Stimulated activated CD4-positive, alpha-beta T cell treated with anti-CD3 and anti-CD28 coated beads, Interleukin-12 subunit alpha, Interleukin-12 subunit beta, amount 100 ng/mL, for 4 hours (primary cell): ENCODE data around the gene DPEP1.

Experiments
- DNase-seq: peaks from one replicate; pipeline ENCODE4 v3.0.0-alpha.2; 2020

DPEP1 gene

DNA sequence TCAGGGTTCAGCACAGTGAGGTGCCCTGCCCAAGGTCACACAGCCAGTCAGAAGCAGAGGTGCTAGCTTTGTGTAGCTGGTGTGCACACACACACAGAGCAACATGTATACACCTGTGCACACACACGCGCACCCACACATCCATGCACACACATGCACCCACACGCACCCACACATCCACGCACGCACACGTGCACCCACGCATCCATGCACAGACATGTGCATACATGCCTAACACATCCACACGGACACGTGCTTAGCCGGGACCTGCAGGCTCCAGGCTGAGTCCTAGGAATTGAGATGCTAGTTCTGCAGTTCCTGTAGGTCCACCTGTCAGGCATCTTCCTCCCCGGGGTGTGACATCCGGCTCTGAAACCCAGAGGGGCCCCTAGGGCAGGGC lies 13.0 kb upstream of the DPEP1 start:
- no peak for DNase-seq

DNA sequence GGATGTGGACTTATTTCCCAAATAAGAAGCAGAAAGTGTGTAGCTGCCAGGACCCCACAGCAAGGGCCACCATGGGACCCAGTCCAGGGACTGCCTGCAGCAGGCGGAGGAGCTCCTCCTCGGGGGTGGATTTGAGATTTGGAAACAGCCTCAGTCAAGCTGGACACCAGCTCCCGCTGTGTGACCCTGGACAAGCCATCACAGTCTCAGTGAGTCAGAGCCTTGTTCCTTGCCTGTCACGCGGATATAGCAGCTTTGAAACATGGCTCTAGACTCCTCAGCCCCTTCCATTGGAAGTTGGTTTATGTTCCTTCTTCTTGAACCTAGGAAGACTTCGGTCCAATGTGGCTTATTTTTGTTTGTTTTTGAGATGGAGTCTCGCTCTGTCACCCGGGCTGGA lies 12.5 kb upstream of the DPEP1 start:
- no peak for DNase-seq

DNA sequence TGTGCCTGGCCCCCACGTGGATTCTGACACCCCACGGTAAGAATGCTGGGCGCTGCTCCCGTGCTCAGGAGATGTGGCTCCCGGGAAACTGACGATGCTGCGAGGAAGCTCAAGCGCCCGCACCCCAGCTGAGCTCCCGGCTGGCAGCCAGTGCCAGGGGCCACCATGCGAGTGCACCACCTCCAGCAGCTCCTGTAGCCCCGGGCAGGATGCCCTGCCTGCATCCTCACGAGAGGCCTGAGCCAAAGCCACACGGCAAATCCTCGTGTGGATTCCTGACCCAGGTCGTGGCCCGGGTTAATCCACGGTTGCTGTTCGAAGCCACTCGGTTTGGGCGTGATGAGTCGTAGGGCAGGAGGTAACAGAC lies 11.6 kb upstream of the DPEP1 start:
- DNase-seq: no peak

DNA sequence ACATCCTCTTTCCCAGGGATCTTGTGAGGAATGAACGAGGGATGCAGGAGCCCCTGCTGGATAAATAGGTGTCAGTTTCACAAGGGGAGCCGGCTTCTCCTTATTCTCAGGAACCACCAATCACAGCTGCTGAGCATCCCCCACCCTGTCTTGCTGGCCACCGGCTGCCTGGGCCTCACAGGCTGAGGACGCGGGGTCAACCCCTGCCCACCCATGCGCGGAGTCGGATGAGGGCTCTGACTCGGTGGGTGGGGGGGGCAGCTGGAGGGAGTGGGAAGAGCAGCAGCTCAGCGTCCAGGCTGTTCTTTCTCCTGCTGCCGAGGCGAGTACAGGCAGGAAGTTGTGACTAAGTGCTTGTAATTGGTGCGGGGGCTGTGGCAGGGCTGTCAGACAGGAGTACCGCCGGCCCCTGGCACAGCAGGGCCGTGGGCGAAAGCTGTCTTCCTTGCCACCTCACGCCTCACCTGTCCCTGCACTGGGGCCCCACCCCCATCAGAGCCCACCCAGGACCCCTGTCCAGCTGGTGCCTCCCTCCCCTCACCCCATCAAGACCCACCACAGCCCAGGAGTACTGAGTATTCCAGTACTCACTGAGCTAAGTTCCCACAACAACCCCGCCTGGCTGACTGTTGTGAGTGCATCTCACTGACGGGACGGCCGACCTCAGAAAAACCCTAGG lies 11.0 kb upstream of the DPEP1 start:
- peak; percentile 63 for DNase-seq

DNA sequence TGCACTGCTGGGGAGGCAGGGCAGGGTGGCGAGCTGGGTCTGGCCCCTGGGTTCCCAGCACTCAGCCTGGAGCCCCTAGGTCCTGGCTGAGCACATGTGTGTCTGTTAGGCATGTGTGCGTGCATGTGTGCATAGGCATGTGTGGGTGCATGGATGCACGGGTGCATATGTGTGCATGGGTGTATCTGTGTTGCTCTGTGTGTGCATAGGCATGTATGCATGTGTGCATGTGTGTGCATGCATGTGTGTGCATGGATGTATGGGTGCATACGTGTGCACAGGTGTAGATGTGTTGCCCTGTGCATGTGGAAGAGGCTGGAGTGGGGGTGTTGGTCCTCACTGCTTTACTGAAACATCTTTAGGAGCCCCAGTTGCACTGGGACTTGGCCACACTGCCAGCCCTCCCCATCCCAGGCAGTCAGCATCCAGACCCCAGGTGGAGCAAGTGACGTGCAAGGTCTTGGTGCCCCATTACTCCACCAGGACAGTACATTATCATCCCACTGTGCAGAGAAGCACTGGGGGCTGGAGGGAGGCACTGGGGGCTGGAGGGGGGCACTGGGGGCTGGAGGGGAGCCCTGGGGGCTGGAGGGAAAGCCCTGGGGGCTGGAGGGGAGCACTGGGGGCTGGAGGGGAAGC lies 10.4 kb upstream of the DPEP1 start:
- no peak for DNase-seq

DNA sequence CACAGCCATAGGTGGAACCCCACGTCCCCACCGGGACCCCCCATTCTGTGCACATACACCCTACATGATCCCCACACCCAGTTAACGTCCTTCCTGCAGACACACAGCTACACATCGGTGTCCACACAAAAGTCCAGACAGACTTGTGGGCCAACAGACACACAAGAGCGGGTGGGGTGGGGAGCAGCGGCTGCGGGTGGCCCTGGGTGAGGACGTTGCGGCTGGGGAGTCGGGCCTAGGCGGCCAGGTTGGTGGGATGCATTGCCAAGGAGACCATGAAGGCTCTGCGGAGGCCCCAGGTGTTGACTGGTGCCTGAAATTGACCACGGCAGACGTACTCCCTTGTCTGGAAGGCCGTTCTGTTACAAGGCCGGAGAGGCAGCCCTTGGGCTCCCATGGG lies 8.7 kb upstream of the DPEP1 start:
- no peak for DNase-seq

DNA sequence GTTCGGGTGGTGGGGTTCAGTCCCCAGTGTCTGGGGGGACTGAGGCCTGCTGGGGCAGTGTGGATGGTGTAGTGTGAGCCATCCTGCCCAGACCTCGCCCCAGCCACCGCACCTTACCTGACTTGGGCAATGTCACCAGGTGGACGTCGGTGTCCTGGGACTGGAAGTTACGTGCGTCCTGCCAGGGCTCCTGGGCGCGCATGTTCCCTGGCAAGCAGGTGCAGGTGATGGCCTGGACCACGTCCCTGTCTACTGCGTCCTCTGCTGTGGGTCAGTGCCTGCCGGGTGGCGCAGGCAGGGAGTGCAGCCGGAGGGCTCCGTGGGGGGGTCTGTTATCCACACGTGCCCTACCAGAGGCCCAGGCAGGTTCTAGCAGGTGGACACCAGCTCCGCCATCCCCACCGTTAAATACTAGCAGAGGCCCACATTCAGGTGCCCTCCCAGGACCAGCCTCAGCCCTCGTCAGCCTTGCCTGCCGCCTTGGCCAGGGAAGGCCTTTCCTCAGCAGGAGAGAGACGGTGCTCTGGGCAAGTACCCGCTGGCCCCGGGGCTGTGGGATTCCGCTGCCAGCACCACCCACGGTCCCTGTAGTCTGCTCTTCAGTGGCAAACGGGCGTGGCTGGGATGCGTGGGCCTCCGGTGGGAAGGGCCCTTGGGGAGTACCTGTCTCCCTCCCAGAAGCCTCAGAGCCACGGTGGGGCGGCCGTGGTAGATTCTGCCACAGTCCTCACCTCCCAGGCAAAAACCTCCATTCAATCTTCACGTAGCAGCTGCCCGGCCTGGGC lies 8.1 kb upstream of the DPEP1 start:
- DNase-seq: no peak

DNA sequence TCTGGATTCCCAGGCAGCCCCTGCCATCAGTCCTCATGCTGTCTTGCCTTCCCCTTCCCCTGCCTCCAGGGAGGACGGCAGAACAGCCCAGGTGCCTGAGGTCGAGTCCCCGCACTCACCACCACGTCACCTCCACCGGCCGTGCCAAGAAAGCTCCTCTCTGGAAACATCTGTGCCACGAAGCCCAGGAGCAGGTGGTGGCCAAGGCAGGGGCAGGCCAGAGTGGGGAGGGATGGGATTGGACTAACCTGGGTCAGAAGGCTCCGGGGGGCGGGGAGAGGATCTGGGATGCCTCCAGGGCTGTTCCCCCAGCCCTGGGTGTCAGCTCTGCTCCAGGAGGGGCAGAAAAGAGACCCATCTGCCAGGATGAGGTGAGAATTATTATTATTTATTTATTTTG lies 7.4 kb upstream of the DPEP1 start:
- DNase-seq: no peak

DNA sequence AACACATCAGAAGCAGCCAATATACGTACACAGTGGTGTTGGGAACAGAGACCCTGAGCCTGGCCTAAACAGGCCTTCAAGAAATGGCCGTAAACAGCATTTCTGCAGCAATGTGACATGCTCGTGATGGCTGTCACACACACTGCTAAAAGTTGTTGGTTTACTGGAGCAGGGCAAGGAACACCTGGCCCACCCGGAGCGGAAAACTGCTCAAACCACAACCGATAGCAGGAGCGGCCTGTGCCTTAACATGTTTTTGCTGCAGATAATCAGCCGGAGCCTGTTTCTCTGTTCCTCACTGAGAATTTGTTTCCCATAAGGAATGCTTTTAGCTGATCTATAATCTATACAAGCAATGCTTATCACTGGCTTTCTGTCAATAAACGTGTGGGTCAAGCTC lies 6.0 kb upstream of the DPEP1 start:
- no peak for DNase-seq

DNA sequence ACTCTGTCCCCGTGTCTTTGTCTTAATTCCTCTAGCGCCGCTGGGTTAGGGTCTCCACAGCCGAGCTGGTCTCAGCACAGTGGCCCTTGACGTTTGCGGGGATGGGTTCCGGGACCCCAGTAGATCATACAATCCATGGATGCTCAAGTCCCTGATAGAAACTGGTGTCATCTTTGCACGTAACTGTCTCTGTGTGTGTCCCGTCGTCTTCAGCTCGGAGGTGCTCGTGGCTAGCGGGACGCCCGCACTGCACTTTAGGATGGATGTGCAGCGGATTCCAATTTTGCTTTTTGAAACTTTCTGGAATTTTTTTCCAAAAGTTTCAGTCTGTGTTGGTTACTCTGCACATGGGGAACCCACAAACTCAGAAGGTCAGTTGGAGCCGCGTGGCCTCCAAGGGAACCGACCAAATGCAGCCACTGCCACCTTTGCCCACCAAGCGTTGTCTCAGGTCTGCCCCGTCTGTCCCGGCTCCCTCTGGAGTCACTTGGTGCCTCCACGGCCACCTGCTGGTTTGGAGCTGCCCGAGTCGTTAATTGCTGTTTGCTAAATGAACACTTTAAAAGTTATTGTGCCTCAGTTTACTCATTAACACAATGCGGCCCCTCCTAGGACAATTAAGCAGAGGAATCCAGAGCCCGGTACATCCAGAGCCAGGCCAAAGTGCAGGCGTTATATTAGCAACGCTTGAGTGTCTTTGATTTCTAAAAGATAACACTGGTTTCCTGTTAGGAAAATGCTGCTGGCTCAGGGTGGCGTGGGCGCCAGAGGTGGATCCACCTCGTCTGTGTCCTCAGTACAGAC lies 5.3 kb upstream of the DPEP1 start:
- no peak for DNase-seq

DNA sequence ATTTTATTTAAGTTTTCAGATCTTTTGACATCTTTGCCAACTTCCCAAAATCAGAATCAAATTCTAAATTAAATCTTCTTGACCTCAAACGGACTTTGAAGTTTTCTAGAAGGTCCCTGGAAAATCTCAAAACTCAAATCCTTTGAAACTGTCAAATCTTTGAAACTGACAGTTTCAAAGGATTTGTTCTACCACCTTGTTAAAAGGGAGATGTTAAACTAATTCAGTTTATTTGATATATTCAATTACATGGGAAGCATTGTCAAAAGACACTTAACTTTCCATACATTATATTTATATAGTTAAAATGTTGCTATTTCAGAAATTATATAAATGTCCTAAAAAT lies 3.4 kb upstream of the DPEP1 start:
- no peak for DNase-seq

DNA sequence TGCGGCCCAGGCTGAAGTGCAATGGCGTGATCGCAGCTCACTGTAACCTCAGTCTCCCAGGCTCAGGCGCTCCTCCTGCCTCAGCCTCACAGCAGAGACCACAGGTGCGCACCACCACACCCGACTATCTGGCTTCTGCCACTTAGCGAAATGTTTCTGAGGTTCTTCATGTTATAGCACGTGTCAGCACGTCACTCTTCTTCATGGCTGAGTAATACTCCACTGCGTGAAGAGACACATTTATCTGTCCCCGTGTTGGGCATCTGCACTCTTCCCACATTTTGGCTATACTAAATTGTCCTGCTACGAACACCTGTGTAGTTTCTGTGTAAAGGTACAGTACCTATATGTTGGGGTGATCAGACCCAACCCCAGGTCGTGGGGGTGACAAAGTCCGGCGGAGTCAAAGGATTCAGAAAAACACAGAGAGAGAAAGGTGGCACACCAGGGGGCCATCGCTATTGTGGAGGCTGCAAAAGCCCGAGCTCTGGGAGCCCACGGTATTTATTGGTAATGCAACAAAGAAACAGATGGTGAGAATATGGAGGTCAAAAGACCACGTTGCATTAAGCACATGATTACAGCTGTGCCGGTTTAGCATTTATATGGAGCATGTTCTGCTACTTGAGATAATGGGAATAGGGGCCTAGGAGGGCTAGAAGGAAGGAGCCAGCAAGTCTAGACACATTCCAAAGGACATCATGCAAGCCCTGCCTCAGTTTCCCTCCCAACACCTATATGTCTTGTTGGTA lies 851 bp upstream of the DPEP1 start:
- DNase-seq: no peak

DNA sequence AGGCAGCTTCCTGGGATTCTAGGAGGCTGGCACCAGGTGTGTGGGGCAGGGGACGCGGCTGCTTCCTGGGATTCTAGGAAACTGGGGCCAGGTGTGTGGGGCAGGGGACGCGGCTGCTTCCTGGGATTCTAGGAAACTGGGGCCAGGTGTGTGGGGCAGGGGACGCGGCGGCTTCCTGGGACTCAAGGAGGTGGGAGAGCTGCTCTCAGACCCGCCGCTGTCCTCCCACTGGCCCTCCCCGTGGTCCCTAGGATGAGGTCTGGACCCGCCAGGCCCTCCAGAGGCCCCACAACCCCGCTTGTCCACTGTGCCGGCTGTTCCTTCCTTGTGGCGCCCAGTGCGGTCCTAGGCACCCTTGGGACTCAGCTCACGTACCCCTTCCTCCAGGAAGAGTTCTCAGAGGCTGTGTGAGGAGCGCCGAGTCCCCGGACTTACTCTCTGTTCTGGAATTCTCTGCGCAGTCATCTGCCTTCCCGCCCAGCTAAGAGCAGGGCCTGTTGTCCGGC lies 565 bp downstream of the DPEP1 start:
- DNase-seq: no peak

DNA sequence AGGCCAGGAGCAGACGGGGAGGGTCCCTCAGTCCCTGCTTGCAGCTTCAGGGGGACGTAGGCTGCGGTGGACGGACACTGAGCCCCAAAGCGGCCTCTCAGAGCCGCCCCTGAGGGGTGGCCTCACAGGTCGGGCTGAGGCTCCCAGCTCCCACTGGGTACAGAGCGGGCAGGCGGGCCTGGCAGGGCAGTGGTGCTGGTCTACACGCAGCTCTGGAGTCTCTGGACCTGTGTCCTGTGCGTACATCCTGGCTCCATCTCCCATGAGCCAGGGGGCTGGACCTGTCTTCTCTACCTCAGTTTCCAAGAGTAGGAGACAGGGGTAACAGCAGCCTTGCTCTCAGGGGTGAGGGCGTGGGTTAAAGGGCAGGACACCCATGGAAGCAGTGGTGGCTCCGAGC lies 1.7 kb downstream of the DPEP1 start:
- no peak for DNase-seq

DNA sequence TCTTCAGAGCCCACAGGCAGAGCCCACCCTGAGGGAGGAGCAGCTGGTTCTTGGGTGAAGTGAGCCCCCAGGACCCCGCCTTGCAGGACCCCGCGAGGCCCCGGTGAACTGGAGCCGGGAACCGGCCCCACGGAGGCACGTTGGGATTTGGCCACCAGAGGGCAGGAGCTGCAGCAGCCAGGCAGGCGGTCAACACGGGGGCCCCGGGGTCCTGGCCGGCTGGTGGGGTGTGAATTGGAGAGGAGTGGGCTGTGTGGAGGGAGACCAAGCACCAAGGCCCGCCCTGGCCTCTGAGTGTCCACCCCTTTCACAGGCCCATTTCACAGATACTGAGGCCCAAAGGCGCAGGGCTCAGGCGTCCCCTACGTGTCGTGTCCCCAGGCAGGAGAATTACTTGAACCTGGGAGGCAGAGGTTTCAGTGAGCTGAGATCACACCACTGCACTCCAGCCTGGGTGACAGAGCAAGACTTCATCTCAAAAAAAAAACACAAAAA lies 2.2 kb downstream of the DPEP1 start:
- no peak for DNase-seq

DNA sequence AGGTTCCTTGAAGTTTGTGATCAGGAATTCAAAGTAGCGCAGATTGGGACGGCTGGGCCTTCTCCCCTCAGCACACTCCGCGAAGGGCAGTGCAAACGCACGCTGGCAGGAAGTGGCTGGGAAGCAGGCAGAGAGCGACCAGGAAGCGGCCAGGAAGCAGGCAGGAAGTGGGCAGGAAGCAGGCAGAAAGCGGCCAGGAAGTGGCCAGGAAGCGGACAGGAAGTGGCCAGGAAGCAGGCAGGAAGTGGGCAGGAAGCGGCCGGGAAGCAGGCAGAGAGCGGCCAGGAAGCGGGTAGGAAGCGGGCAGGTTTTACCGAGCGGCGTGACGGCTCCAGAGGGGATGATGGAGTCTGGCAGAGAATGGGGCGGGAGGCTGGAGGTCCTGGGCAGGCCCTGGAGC lies 3.2 kb downstream of the DPEP1 start:
- no peak for DNase-seq

DNA sequence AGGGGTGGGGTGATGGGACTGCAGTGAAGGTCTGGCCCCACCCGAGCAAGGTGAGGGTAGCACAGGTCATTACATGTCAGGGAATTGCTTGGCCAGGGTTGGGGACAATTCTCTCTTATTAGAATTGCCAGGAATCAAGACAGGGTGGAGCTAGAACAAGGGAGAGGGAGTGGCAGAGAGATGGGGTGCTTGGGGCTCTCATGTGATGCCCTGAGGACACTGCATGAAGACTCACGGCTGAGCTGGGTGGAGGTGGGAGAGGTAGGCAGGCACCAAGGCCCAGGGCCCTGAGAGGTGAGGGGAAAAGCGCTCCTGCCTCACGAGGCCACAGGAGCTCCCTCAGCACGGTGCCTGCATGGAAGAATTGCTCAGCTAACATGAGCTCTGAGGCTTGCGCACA lies 3.6 kb downstream of the DPEP1 start:
- DNase-seq: no peak

DNA sequence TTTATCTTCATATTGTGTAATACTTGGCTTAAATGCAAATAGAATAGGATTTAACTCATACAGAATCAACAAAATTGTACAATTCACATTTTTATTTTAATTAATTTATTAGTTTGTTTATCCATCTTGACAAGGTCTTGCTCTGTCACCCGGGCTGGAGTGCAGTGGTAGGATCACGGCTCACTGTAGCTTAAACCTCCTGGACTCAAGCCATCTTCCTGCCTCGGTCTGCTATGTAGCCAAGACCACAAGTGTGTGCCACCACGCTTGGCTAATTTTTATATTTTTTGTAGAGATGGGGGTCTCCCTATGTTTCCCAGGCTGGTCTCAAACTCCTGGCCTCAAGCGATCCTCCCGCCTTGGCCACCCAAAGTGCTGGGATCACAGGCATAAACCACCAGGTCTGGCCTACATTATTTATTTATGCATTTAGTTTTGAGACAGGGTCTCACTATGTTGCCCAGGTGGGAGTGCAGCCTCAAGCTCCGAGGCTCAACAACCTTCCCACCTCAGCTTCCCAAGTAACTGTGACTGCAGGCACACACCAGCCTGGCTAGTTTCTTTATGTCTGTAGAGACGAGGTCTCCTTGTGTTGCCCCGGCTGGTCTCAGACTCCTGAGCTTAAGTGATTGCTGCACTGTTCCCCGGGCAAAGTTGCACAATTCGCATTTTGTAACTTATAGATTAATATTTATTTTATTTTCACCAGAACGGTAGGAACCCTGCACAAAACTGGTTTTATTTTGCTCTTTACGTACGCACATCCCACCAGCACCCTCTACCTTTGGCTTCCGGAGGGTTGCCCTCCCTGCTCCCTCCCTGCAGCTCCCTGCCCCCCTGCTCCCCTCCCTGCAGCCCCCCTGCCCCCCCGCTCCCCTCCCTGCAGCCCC lies 4.9 kb downstream of the DPEP1 start:
- DNase-seq: no peak

DNA sequence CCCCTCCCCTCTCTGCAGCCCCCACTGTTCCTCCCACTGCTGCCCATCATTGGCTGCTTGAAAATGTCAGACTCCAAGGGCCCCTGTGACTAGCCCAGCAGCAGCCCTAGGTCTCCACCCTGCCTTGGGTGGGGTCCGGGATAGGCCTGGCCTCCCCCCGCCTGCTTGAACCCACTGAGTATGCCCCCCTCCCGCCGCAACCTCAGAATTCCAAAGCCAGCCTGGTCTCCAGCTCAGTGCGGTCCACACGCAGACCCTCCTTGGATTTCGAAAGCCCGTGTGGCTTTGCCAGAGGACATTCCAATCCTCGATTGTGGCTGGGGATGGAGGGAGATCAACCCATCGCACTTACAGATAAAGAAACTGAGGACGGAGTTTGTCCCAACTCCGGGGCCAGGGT lies 6.4 kb downstream of the DPEP1 start:
- no peak for DNase-seq

DNA sequence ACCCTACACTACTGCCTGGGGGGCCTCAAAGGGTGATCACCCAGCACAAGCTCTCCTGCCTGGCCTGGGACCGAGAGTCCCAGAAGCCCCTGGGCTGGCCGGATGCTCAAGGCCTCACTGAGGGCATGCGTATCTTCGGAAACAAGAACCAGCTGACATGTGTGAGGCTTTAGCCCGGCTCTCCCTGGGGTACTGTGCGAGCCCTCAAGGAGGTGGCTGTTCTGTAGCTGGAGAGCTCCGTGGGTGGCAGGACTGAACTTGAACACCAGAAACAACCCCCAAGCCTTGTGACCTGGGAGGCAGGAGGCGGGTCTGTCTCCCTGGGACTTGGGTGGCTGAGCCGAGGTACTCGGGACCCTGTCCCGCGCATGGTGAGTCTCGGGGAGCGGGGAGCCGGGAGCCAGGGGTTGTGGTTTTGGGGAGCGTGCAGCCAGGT lies 7.0 kb downstream of the DPEP1 start:
- DNase-seq: no peak

DNA sequence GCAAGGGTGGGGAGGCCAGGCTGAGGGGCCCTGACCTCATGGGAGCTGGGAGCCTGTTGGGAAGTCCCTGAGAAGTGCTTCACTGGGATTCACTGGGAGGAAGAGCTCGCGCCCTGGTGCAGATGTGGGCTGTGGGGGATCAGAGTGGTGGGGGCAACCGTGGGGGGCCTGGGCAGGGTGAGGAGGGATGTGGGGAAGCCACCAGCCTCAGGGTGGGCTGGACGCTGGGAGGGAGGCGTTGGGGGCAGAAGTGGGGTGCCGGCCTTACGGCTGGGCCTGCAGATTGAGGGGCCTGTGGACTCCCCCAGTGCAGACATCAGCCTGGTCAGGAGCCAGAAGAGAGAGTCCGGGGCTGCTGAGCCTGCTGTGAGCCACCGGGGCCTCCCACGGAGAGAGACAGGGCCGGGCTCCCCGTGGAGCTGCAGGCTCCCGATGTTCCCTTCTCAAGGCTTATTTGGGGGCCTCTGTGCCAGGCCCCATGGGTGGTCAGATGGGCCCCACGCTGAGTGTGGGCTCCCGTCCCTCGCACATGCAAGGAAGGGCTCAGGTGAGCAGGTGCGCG lies 7.8 kb downstream of the DPEP1 start:
- no peak for DNase-seq
